ENCODE results near the gene FMNL1.

FMNL1 gene

DNA sequence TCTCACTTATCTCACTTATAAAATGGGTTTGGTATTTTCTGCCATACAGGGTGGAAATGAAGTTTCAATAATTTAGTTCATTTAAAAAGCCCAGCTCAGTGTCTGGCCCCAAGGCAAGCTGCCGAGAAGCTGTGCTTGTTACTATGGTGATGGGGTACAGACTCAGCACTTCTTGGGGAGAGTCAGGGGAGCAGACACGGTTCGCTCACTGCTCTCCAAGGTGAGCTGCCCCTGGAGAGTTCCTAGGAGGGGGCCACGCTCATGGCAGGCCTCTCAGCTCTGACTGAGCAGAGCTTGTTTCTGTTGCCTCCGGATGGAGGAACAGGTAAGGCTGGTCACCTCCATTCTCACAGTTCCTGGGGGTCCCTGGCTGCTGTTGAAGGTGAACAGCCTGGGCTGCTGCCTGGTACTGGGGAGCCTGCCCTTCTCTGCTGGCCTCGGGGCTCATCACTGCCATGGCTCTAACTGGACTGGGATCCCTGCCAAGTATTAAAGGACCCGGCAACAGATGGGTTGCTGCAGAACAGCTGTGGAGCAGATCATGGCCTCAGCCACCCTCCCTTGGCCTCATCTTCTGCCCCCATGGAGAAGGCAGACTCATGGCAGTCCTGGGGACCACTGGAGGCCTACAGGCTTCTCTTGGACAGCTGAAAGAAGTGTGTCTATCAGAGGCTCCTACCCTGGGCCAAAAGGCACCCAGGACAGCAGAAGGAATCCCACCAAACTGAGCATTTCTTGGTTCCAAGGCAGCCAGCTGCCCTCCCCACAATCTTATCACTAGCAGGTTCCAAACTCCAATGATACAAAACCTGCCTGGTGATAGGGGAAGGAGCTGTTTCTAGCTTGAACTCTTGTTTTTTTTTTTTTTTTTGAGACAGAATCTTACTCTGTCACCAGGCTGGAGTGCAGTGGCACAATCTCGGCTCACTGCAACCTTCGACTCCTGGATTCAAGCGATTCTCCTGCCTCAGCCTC is 66.1 kb downstream of the FMNL1 start:
- Histone ChIP-seq H3K9ac (ENCODE audit: low read length) (no peak overlapping the region), H3K4me1 (ENCODE audit: control insufficient read depth, insufficient read depth, low read length) (peaks cover under 1% of the 10 kb centered on the region; the same call in 1 of the 2 replicates), H3K36me3 (ENCODE audit: control insufficient read depth, insufficient read depth, low read length) (peaks cover 70% of the 10 kb centered on the region), H3K4me3 (ENCODE audit: low read depth, low read length) (no peak overlapping the region), H3K27me3 (ENCODE audit: control insufficient read depth, insufficient read depth, low read length) (no peaks in the 10 kb centered on the region), H3K27ac (ENCODE audit: low read depth, low read length) (no peak overlapping the region), H3K9me3 (ENCODE audit: control insufficient read depth, insufficient read depth, low read depth, low read length) (no peaks in the 10 kb centered on the region)

DNA sequence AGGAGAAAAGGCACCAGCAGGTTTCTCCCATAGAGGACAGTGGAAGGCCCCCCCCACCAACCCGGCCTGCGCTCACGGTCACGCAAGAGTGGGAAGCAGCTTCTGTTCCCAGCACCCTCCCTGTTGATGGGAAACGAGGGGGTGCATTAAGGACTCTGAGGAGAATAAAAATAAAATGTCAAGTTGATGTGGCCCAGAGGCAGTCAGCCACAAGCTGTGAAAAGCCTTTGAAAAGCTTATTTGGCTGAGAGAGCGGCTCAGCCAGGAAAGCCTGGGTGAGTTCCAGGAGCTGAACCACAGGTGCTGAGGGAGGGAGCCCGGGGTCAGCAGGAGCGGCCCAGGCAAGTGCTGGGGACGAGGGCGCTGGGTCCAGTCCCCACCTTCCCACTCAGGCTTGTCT is 67.1 kb downstream of the FMNL1 start:
- Histone ChIP-seq H3K4me1 (ENCODE audit: control insufficient read depth, insufficient read depth, low read length) (peaks cover 11% of the 10 kb centered on the region; the same call in 1 of the 2 replicates), H3K9ac (ENCODE audit: low read length) (no peak overlapping the region), H3K36me3 (ENCODE audit: control insufficient read depth, insufficient read depth, low read length) (peaks cover 60% of the 10 kb centered on the region), H3K27ac (ENCODE audit: low read depth, low read length) (no peak overlapping the region), H3K9me3 (ENCODE audit: control insufficient read depth, insufficient read depth, low read depth, low read length) (no peaks in the 10 kb centered on the region), H3K4me3 (ENCODE audit: low read depth, low read length) (no peak overlapping the region), H3K27me3 (ENCODE audit: control insufficient read depth, insufficient read depth, low read length) (no peaks in the 10 kb centered on the region)

GRCh38 chr17:45289301-45290268 is 67.9 kb downstream of the FMNL1 start:
- no peaks in the 10 kb centered on the region for H3K27me3 ChIP-seq (ENCODE audit: control insufficient read depth, insufficient read depth, low read length)
- H3K9me3 ChIP-seq (ENCODE audit: control insufficient read depth, insufficient read depth, low read depth, low read length): no peaks in the 10 kb centered on the region
- H3K4me1 ChIP-seq (ENCODE audit: control insufficient read depth, insufficient read depth, low read length): peaks cover 17% of the 10 kb centered on the region; the same call in 1 of the 2 replicates
- H3K36me3 ChIP-seq (ENCODE audit: control insufficient read depth, insufficient read depth, low read length): peaks cover 52% of the 10 kb centered on the region
- H3K4me3 ChIP-seq (ENCODE audit: low read depth, low read length): no peak overlapping the region
- H3K9ac ChIP-seq (ENCODE audit: low read length): no peak overlapping the region
- no peak overlapping the region for H3K27ac ChIP-seq (ENCODE audit: low read depth, low read length)

- Histone ChIP-seq H3K9ac (ENCODE audit: low read length) (no peak overlapping the region), H3K36me3 (ENCODE audit: control insufficient read depth, insufficient read depth, low read length) (peaks cover 46% of the 10 kb centered on the region), H3K27ac (ENCODE audit: low read depth, low read length) (no peak overlapping the region), H3K27me3 (ENCODE audit: control insufficient read depth, insufficient read depth, low read length) (no peaks in the 10 kb centered on the region), H3K4me3 (ENCODE audit: low read depth, low read length) (no peak overlapping the region), H3K4me1 (ENCODE audit: control insufficient read depth, insufficient read depth, low read length) (peaks cover 17% of the 10 kb centered on the region; the same call in 1 of the 2 replicates), H3K9me3 (ENCODE audit: control insufficient read depth, insufficient read depth, low read depth, low read length) (no peaks in the 10 kb centered on the region)
Observed at GRCh38 chr17:45290269-45290765, 68.6 kb downstream of the FMNL1 start.

DNA sequence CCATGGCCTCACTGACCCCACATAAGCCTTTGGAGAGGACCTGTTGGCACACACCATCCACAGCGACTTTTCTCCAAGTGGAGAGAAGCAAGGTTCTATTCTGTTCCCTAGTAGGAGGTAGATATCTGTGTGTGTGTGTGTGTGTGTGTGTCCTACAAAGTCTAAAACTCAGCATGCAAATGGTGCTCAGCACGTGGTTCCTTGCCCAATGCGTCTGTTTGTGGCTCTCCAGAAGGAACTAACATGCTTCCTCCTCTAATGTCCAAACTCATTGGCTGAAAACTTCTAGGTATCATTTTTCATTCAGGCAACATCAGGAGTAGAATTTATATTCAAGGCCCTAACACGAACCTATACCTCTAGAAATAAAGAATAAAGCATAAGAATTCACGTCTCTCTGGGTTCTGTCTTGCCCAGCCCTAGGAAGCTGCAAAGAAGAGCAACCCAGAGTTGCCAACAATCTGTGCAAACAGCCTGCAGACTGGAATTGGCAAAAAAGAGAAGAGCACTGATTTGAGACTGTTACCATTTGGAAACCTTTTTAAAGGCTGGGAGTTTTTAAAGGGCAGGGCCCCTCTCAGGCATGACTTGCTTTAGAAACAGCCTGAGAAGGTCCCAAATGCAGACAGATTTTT is 69.6 kb downstream of the FMNL1 start:
- Histone ChIP-seq H3K36me3 (ENCODE audit: control insufficient read depth, insufficient read depth, low read length) (peaks cover 41% of the 10 kb centered on the region), H3K4me3 (ENCODE audit: low read depth, low read length) (no peak overlapping the region), H3K27ac (ENCODE audit: low read depth, low read length) (no peak overlapping the region), H3K4me1 (ENCODE audit: control insufficient read depth, insufficient read depth, low read length) (peaks cover 17% of the 10 kb centered on the region; the same call in 1 of the 2 replicates), H3K9ac (ENCODE audit: low read length) (no peak overlapping the region), H3K27me3 (ENCODE audit: control insufficient read depth, insufficient read depth, low read length) (no peaks in the 10 kb centered on the region), H3K9me3 (ENCODE audit: control insufficient read depth, insufficient read depth, low read depth, low read length) (no peaks in the 10 kb centered on the region)

DNA sequence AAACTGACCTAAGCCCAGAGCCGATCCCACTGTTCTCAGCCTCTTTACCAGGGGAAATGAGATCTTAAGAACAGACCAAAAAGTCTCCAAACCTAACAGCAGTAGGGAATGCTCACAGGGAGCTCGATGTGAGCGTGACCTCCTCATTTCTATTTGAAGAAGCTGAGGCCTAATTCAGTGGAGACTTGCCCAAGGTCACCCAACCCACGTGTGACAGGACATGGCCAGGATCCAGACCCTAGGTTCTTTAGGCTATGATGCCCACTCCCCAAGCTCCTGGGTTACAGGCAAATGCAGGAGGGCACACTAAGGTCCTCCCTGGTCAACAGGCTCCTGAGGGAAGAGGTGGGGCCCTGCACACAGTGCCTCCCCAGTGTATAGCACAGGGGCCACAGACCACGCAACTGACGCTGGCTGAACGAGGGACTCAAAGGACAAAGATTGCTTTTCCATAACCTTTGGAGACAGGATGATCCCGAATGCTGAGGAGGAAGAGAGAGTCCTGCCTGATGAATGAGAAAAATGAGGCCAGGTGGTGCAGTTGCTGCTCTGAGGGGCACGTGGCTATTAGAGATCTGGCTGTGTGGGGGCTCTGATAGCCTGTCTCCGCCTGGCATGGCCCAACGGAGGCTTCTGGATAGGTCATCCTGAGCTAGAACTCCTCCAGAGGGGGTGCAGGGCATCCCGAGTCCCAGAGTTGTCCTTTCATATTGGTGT is 71.2 kb downstream of the FMNL1 start:
- no peak overlapping the region for H3K4me3 ChIP-seq (ENCODE audit: low read depth, low read length)
- H3K27me3 ChIP-seq (ENCODE audit: control insufficient read depth, insufficient read depth, low read length): no peaks in the 10 kb centered on the region
- H3K4me1 ChIP-seq (ENCODE audit: control insufficient read depth, insufficient read depth, low read length): peaks cover 17% of the 10 kb centered on the region; the same call in 1 of the 2 replicates
- H3K9me3 ChIP-seq (ENCODE audit: control insufficient read depth, insufficient read depth, low read depth, low read length): no peaks in the 10 kb centered on the region
- 0 out of 2 replicates have a peak overlapping the region, but pooled peaks have one; percentile 28 for H3K27ac ChIP-seq (ENCODE audit: low read depth, low read length)
- no peak overlapping the region for H3K9ac ChIP-seq (ENCODE audit: low read length)
- peaks cover 27% of the 10 kb centered on the region for H3K36me3 ChIP-seq (ENCODE audit: control insufficient read depth, insufficient read depth, low read length)

- Histone ChIP-seq H3K27ac (ENCODE audit: low read depth, low read length) (no peak overlapping the region), H3K4me3 (ENCODE audit: low read depth, low read length) (no peak overlapping the region), H3K9ac (ENCODE audit: low read length) (no peak overlapping the region), H3K36me3 (ENCODE audit: control insufficient read depth, insufficient read depth, low read length) (peaks cover 21% of the 10 kb centered on the region), H3K27me3 (ENCODE audit: control insufficient read depth, insufficient read depth, low read length) (no peaks in the 10 kb centered on the region), H3K4me1 (ENCODE audit: control insufficient read depth, insufficient read depth, low read length) (peaks cover 17% of the 10 kb centered on the region; the same call in 1 of the 2 replicates), H3K9me3 (ENCODE audit: control insufficient read depth, insufficient read depth, low read depth, low read length) (no peaks in the 10 kb centered on the region)
Observed at GRCh38 chr17:45293413-45294211, 71.9 kb downstream of the FMNL1 start.

DNA sequence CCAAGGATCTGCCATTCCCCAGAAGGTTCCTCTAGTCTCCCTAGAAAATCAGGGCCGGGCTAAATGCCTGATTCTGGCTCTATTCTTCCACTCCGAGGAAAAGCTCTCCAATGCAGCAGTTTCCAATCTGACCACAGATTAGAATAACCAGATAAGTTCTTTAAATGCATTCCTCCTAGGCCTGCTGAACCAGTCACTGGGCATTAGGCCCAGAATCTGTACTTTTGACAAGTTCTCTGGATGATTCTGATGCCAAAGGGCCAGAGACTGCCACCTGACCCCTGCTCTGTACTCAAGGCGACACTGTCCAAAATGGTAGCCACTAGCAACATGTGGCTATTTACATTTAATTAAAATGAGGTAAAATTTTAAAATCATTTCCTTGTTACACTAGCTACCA is 72.8 kb downstream of the FMNL1 start:
- Histone ChIP-seq H3K27ac (ENCODE audit: low read depth, low read length) (no peak overlapping the region), H3K4me1 (ENCODE audit: control insufficient read depth, insufficient read depth, low read length) (peaks cover 17% of the 10 kb centered on the region; the same call in 1 of the 2 replicates), H3K27me3 (ENCODE audit: control insufficient read depth, insufficient read depth, low read length) (no peaks in the 10 kb centered on the region), H3K9me3 (ENCODE audit: control insufficient read depth, insufficient read depth, low read depth, low read length) (no peaks in the 10 kb centered on the region), H3K4me3 (ENCODE audit: low read depth, low read length) (no peak overlapping the region), H3K9ac (ENCODE audit: low read length) (no peak overlapping the region), H3K36me3 (ENCODE audit: control insufficient read depth, insufficient read depth, low read length) (peaks cover 13% of the 10 kb centered on the region)

DNA sequence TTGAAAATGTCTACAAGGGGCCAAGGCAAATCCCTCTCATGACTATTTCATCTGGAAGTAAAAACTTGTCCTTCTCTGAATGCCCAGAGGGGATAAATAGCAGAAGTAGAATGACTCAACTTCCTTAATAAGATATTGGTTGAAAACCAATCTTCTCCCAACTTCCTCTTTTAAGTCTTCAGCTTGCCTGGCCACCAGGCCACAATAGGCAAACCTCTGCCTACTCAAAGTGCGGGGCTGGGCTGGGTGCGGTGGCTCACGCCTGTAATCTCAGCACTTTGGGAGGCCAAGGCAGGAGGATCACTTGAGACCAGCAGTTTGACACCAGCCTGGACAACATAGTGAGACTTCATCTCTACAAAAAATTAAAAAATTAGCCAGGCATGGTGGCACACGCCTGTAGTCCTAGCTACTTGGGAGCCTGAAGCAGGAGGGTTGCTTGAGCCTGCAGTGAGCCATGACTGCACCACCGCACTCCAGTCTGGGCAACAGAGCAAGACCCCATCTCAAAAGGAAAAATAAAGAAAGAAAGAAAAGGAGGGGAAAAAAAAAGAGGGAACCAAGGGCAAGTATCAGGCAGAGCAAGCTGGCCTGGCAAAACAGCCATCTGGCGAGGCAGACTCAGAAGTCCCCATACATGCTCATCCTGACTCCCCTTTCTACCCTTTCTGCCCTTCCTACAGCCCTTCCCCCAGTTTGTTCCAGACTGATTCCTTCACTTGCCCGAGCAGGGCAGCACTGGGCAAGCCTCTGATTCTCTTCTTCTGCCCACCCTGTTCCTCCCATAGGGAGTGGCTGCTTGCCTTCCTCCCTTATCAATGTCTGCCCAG is 74.5 kb downstream of the FMNL1 start:
- Histone ChIP-seq H3K9me3 (ENCODE audit: control insufficient read depth, insufficient read depth, low read depth, low read length) (no peaks in the 10 kb centered on the region), H3K27me3 (ENCODE audit: control insufficient read depth, insufficient read depth, low read length) (no peaks in the 10 kb centered on the region), H3K9ac (ENCODE audit: low read length) (no peak overlapping the region), H3K36me3 (ENCODE audit: control insufficient read depth, insufficient read depth, low read length) (peaks cover under 1% of the 10 kb centered on the region; the same call in 1 of the 2 replicates), H3K27ac (ENCODE audit: low read depth, low read length) (no peak overlapping the region), H3K4me1 (ENCODE audit: control insufficient read depth, insufficient read depth, low read length) (peaks cover 17% of the 10 kb centered on the region; the same call in 1 of the 2 replicates), H3K4me3 (ENCODE audit: low read depth, low read length) (no peak overlapping the region)

Measured in HUES6 (cell line).